Stimulated activated CD4-positive, alpha-beta T cell treated with anti-CD3 and anti-CD28 coated beads, Interleukin-2, amount 100 ng/mL, for 24 hours (primary cell): Measurements from ENCODE around the gene PRKCH.
"Not testable (repeated sequence)": the region's sequence is repeated elsewhere in the genome, so short reads cannot be mapped to it uniquely, and the experiment has no call there.

ENCODE experiments used
- DNase-seq, 2 donors: peaks; one replicate each; pipeline ENCODE4 v3.0.0-alpha.2; 2020

The PRKCH gene

GRCh38 chr14:61396694-61397093 is 75.3 kb downstream of the PRKCH start:
- DNase-seq: no peak

- DNase-seq: no peak
Measured at GRCh38 chr14:61397615-61398014, 76.2 kb downstream of the PRKCH start.

- DNase-seq: no peak
Measured at GRCh38 chr14:61398221-61398620, 76.8 kb downstream of the PRKCH start.

- DNase-seq: no peak
Measured at GRCh38 chr14:61399365-61399764, 78.0 kb downstream of the PRKCH start.

- DNase-seq: no peak
Measured at GRCh38 chr14:61401461-61401860, 80.1 kb downstream of the PRKCH start.

GRCh38 chr14:61403411-61403810 is 82.0 kb downstream of the PRKCH start:
- DNase-seq: no peak

GRCh38 chr14:61404637-61405036 is 83.3 kb downstream of the PRKCH start:
- DNase-seq: no peak

- DNase-seq: no peak
Measured at GRCh38 chr14:61406198-61406597, 84.8 kb downstream of the PRKCH start.

GRCh38 chr14:61406675-61407074 is 85.3 kb downstream of the PRKCH start:
- peak; percentile 23 to 48 for DNase-seq

- DNase-seq: no peak
Measured at GRCh38 chr14:61408498-61408897, 87.1 kb downstream of the PRKCH start.

GRCh38 chr14:61409782-61410181 is 88.4 kb downstream of the PRKCH start:
- DNase-seq: no peak

- not testable (repeated sequence) for DNase-seq
Measured at GRCh38 chr14:61415934-61416333, 94.6 kb downstream of the PRKCH start.

- DNase-seq: no peak
Measured at GRCh38 chr14:61416591-61416990, 95.2 kb downstream of the PRKCH start.

- no peak for DNase-seq
Measured at GRCh38 chr14:61417141-61417540, 95.8 kb downstream of the PRKCH start.

- no peak for DNase-seq
Measured at GRCh38 chr14:61417883-61418455, 96.6 kb downstream of the PRKCH start.

- DNase-seq: no peak
Measured at GRCh38 chr14:61418746-61419145, 97.4 kb downstream of the PRKCH start.

- DNase-seq: no peak
Measured at GRCh38 chr14:61419201-61419600, 97.8 kb downstream of the PRKCH start.

GRCh38 chr14:61420326-61420725 is 98.9 kb downstream of the PRKCH start:
- peak; percentile 13 to 39 for DNase-seq

GRCh38 chr14:61421212-61421923 is 100.0 kb downstream of the PRKCH start:
- no peak for DNase-seq

- DNase-seq: no peak
Measured at GRCh38 chr14:61426048-61426447, 104.7 kb downstream of the PRKCH start.

GRCh38 chr14:61428261-61428660 is 106.9 kb downstream of the PRKCH start:
- no peak for DNase-seq

- no peak for DNase-seq
Measured at GRCh38 chr14:61429316-61429715, 107.9 kb downstream of the PRKCH start.

GRCh38 chr14:61430066-61430757 is 108.8 kb downstream of the PRKCH start:
- DNase-seq: no peak

GRCh38 chr14:61433169-61433568 is 111.8 kb downstream of the PRKCH start:
- DNase-seq: peak in 1 of 2 donors; percentile 14
